H1 (cell line): ENCODE measurements around the gene TRAPPC13.

Experiments
- CBX5 ChIP-seq: fragments of 300-800, 300-1000 bp; sonication (generic); IDR thresholded peaks from 2 replicates; pipeline ENCODE4 v1.7.1; 2016; ENCODE audit warnings: antibody characterized with exemption, low read length, low read depth
- CEBPB ChIP-seq: IDR thresholded peaks from 2 replicates; pipeline ENCODE4 v1.6.1; 2012; ENCODE audit warnings: low read depth, low read length
- CHD2 ChIP-seq: IDR thresholded peaks from 2 replicates; pipeline ENCODE4 v1.6.1; 2012; ENCODE audit warnings: low read length, improper control_type of control experiment
- CTCF ChIP-seq, 3 experiments: IDR thresholded peaks; 1 replicate in 2 of 3; 2 replicates in 1 of 3; pipeline versions ENCODE4 v1.5.1 to v1.6.1; 2011; ENCODE audit warnings: low read length in 3 of 3, mild to moderate bottlenecking in 3 of 3, inconsistent platforms in 2 of 3, low read depth in 1 of 3, moderate library complexity in 1 of 3; ENCODE audit not compliant: insufficient read depth in 1 of 3; ENCODE audit errors: control extremely low read depth in 1 of 3
- EZH2 ChIP-seq: fragments of 200-600 bp; sonication (generic); IDR thresholded peaks from 2 replicates; pipeline ENCODE4 v1.7.1; 2012; ENCODE audit warnings: low read depth, mild to moderate bottlenecking, moderate library complexity, low read length, inconsistent platforms; ENCODE audit not compliant: severe bottlenecking
- FOSL1 ChIP-seq: IDR thresholded peaks from 2 replicates; pipeline ENCODE4 v1.6.1; 2011; ENCODE audit warnings: mild to moderate bottlenecking, low read depth, low read length, moderate library complexity; ENCODE audit not compliant: insufficient read depth
- JUND ChIP-seq: IDR thresholded peaks from 2 replicates; pipeline ENCODE4 v1.6.1; 2011; ENCODE audit warnings: mild to moderate bottlenecking, improper control_type of control experiment, low read length
- NANOG ChIP-seq: IDR thresholded peaks from 2 replicates; pipeline ENCODE4 v1.6.1; 2011; ENCODE audit warnings: low read length, low read depth, mild to moderate bottlenecking, inconsistent platforms; ENCODE audit not compliant: insufficient read depth, poor library complexity, severe bottlenecking
- POLR2A ChIP-seq, 2 experiments: IDR thresholded peaks; 1 replicate in 1 of 2; 2 replicates in 1 of 2; pipeline ENCODE4 v1.6.1; 2011; ENCODE audit warnings: low read depth in 2 of 2, low read length in 2 of 2, mild to moderate bottlenecking in 2 of 2; ENCODE audit errors: control extremely low read depth in 1 of 2
- RAD21 ChIP-seq, 2 experiments: IDR thresholded peaks in 1 of 2; conservative IDR thresholded peaks in 1 of 2; 2 replicates each; pipeline ENCODE4 v1.6.1; 2011; ENCODE audit warnings: low read depth in 2 of 2, low read length in 2 of 2, improper control_type of control experiment in 1 of 2, inconsistent platforms in 1 of 2, mild to moderate bottlenecking in 1 of 2, moderate library complexity in 1 of 2
- SIRT6 ChIP-seq: IDR thresholded peaks from one replicate; pipeline ENCODE4 v1.7.1; 2012; ENCODE audit warnings: low read length, inconsistent platforms
- TAF1 ChIP-seq: IDR thresholded peaks from 2 replicates; pipeline ENCODE4 v1.6.1; 2011; ENCODE audit warnings: mild to moderate bottlenecking, low read depth, low read length
- TEAD4 ChIP-seq: IDR thresholded peaks from 2 replicates; pipeline ENCODE4 v1.6.1; 2012; ENCODE audit warnings: low read depth, low read length, inconsistent platforms, mixed read lengths

GRCh38 chr5:65693121-65693520 lies 68.3 kb downstream of the TRAPPC13 start:
- TF ChIP-seq TEAD4 (no peak), CTCF (IDR thresholded peaks at IDR 0.05; ENCODE audit: control extremely low read depth in 1 of 3, insufficient read depth in 1 of 3, low read depth in 1 of 3, low read length in 3 of 3) (no peak), POLR2A (IDR thresholded peaks at IDR 0.05; ENCODE audit: control extremely low read depth in 1 of 2, low read depth in 2 of 2, low read length in 2 of 2) (no peak), CHD2 (no peak), RAD21 (IDR thresholded peaks at IDR 0.05 in 1 of 2, conservative IDR thresholded peaks at IDR 0.05 in 1 of 2; ENCODE audit: low read depth in 2 of 2, low read length in 2 of 2) (no peak), EZH2 (no peak), SIRT6 (no peak), NANOG (no peak), TAF1 (no peak), JUND (no peak), FOSL1 (no peak), CBX5 (no peak), CEBPB (no peak)
